Measurements from ENCODE around the gene SKI.

The SKI gene

DNA sequence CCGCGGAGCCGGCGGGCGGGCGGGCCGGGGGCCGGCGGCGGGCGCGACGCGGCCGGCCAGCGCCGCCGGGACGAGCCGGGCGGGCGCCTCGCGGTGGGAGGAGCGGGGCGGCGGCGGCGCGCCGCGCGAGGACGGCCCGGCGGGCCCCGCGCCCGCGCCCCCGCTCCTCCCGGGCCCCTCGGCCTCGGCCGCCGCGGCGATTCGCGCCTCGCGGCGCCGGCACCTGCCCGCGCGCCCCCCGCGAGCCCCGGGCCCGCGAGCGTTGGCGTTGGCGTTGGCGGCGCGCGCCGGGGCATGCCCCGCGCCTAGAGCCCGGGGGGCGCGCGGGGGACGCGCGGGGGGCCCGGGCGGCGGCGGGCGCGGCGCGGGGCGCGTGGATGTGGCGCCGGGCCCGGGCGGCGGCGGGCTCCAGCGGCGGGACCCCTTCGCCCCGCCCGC, at the start of gene SKI:
Gene SKI (plus strand): TSS at position 163 of the 438 bp plus-strand sequence. CDS start 448 bp downstream, outside the sequence.
- peaks cover 38 to 54% of the 10 kb centered on the region in 2 donors for H3K4me1 Mint-ChIP-seq
- H3K27ac Mint-ChIP-seq, result peak within 1 kb of the TSS; percentile 85
- ATAC-seq (replicated peaks) (peak in 1 of 2 donors; percentile 4), DNase-seq (no peak)
- peaks cover 4 to 25% of the 10 kb centered on the region in 2 donors for H3K36me3 Mint-ChIP-seq
- H3K9me3 Mint-ChIP-seq, result no peaks in the 10 kb centered on the region
- H3K27me3 Mint-ChIP-seq, result no peaks in the 10 kb centered on the region
- peak within 1 kb of the TSS; percentile 92 to 94 for H3K4me3 Mint-ChIP-seq

DNA sequence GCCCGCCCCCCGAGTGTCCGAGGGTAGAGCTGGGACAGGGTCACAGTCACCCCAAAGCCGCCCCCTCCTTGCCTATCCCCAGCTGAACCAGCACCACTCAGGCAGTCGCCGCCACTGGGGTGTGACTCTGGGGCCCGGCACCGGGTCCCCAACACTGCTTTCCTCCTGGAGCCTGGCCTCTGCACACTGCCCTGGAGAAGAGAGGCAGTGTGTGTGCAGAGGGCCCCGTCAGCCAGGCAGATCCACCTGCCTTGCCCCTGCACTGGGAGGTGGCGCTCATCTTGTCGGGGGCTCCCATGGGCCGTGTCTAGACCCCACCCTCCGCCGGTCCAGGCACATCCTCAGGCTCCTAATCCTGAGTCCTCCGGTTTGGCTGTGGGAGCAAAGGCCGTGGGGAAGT, 49.2 kb upstream of the SKI start:
- Mint-ChIP-seq H3K4me3 (no peak overlapping the region), H3K9me3 (no peaks in the 10 kb centered on the region), H3K36me3 (peaks cover 25 to 50% of the 10 kb centered on the region in 2 donors), H3K27me3 (no peaks in the 10 kb centered on the region), H3K27ac (no peak overlapping the region), H3K4me1 (peaks cover 2 to 8% of the 10 kb centered on the region in 2 donors)
- no peak for ATAC-seq (replicated peaks)
- DNase-seq, result no peak

DNA sequence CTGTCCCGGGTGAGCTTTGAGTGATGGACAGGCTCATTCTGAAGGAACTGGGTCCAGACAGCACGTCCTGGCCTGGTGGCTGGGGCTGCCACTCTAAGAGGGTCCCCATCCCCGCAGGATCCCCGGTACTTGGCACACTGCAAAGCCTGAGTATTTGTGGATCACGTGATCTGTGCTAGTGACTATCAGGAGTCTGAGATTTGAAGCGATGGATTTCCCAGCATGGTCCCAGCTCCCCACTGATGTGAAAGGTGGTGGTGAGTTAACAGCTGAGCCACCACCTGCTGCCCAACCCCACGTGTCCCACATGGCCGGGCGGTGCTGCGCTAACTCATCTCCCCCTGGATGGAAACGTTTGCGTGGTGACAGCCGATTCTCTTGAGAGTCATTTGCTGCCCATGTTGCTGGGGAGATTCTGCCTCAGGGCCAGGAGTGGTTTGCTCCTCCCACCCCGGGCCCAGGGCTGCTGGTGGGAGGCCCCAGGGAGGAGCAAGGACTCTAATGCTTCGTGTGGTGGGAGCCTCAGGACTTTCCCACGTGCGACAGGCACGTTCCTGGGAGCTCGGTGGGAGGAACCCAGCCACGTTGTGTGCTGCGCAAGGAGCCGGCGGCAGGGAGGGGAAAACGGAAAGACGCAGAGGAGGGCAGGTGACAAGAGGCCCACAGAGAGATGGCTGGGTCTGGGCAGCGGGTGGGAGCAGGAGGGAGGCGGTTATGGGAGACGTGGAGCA, 48.7 kb upstream of the SKI start:
- no peak overlapping the region for H3K27ac Mint-ChIP-seq
- H3K4me1 Mint-ChIP-seq, result peaks cover 2% of the 10 kb centered on the region in 2 donors
- no peaks in the 10 kb centered on the region for H3K9me3 Mint-ChIP-seq
- H3K4me3 Mint-ChIP-seq, result no peak overlapping the region
- no peaks in the 10 kb centered on the region for H3K27me3 Mint-ChIP-seq
- ATAC-seq (replicated peaks) (no peak), DNase-seq (no peak)
- peaks cover 25 to 50% of the 10 kb centered on the region in 2 donors for H3K36me3 Mint-ChIP-seq

DNA sequence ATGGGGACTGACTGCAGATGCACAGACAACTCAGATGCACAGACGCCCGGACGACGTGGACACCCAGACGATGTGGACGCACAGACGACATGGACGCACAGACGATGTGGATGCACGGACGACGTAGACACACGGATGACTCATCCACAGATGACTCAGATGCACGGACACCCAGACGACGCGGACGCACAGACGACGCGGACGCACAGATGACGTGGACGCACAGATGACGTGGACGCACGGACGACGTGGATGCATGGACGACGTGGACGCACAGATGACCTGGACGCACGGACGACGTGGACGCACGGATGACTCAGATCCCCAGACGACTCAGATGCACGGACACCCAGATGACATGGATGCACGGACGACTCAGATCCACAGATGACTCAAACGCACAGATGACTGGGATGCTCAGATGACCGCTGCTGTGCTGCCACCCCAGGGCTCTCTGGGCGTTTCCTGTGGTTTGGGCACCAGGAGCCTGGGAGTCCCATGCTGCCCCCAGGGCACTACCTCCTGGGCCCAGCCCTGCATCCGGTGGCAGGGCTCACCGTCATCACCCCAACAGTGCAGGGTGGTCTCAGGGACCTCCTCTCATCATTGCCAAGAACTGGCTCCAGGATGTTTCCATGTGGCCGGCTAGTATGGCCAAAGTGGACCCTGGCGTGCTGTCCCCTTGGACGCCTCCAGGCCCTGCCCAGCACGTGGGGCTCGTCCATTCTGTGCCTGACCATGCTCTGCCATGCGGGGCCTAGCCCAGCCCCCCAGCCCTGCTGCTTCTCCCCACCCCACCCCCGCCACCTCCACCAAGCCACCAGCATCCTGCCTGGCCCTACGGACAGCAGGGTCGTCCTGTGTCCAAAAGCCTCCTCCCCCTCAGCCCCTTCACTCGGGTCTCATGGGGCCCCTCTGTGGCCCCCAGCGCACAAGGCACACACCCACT, 47.5 kb upstream of the SKI start:
- Mint-ChIP-seq H3K4me1 (peaks cover 0 to 2% of the 10 kb centered on the region in 2 donors), H3K4me3 (no peak overlapping the region), H3K9me3 (no peaks in the 10 kb centered on the region), H3K27ac (no peak overlapping the region), H3K36me3 (peaks cover 28 to 50% of the 10 kb centered on the region in 2 donors), H3K27me3 (no peaks in the 10 kb centered on the region)
- DNase-seq (no peak), ATAC-seq (replicated peaks) (no peak)

DNA sequence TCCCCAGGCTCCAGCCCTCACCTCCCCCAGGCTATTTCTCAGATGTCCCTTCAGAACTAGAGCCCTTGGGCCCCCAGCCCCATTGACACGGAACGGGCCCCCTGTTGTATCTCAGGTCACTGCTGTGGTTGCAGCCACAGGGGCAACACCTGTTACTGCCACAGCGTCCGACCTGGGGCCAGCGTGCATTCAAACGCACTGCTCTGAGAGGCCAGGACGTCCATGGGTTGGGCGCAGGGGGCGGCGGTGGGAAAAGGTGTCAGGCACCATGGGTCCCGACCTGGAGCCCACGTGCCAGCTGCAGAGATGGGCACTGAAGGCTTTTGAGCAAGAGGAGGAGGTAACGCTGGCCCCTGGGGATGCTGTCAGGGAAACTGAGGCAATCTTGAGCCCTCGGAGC, 46.8 kb upstream of the SKI start:
- no peaks in the 10 kb centered on the region for H3K27me3 Mint-ChIP-seq
- no peak overlapping the region for H3K4me3 Mint-ChIP-seq
- DNase-seq (no peak), ATAC-seq (replicated peaks) (no peak)
- peaks cover 24 to 46% of the 10 kb centered on the region in 2 donors for H3K36me3 Mint-ChIP-seq
- no peaks in the 10 kb centered on the region for H3K9me3 Mint-ChIP-seq
- H3K27ac Mint-ChIP-seq, result no peak overlapping the region
- peaks cover 0 to 2% of the 10 kb centered on the region in 2 donors for H3K4me1 Mint-ChIP-seq

DNA sequence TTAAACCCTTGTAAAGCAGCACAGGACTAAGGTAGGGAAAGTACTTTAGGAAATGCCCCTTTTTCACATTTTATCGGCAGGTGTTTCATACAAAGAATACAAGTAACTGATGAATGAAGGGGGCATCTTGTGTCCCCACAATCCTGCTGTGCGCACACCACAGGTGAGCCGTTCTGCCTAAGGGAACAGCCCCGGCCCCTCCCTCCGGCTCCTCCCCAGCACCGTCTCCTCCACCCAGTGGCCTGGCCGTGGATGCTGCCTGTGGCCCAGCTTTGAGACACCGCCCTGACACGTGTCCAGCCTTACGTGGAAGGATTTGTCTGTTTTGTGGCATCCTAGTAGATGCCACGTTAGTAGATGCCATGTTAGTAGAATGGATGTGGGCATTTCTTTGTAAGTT, 46.4 kb upstream of the SKI start:
- Mint-ChIP-seq H3K27me3 (no peaks in the 10 kb centered on the region), H3K36me3 (peaks cover 24 to 44% of the 10 kb centered on the region in 2 donors), H3K4me3 (no peak overlapping the region), H3K27ac (no peak overlapping the region), H3K4me1 (peaks cover 0 to 2% of the 10 kb centered on the region in 2 donors), H3K9me3 (no peaks in the 10 kb centered on the region)
- ATAC-seq (replicated peaks), result no peak
- no peak for DNase-seq

DNA sequence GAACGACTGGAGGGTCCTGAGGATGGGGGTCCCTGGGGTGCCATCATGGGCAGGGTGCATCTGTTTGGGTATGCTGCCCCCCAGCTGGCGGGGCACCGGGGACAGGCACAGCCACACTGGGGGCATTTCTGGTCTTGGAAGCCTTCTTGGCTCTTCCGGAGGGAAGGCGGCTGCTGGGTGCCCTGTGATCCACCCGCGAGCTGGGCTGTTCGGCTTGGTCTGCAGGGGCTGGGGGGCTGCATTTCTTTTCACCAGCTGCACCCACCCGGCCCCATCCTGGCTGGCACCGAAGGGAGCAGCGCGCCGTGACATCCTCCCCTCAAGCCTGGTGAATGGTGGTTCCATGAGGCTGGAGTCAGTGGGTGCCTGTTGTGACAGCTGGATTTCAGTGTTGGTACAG, 45.7 kb upstream of the SKI start:
- H3K27me3 Mint-ChIP-seq, result no peaks in the 10 kb centered on the region
- peaks cover 21 to 40% of the 10 kb centered on the region in 2 donors for H3K36me3 Mint-ChIP-seq
- ATAC-seq (replicated peaks) (no peak), DNase-seq (no peak)
- H3K27ac Mint-ChIP-seq, result no peak overlapping the region
- peaks cover 0 to 2% of the 10 kb centered on the region in 2 donors for H3K4me1 Mint-ChIP-seq
- H3K9me3 Mint-ChIP-seq, result no peaks in the 10 kb centered on the region
- H3K4me3 Mint-ChIP-seq, result no peak overlapping the region

DNA sequence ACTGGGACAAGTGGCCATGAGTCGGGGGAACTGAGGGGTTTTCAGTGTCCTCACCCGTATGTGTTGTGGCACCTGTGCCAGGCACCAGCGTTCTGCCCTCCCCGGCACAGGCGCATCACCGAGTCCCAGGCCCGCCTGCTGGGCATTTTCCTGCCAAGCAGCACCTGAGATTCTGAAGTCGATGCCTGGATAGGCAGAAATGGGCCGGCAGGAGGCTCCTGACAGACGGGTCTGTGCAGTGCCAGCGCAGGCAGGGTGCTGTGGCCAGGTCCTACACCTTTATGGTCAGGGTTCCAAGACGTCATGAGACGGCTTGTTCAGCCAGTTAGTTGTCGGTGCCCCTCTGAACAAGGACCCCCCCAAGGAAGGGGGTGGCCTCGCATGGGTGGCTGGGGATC, 44.2 kb upstream of the SKI start:
- H3K4me3 Mint-ChIP-seq, result no peak overlapping the region
- H3K36me3 Mint-ChIP-seq, result peaks cover 16 to 37% of the 10 kb centered on the region in 2 donors
- ATAC-seq (replicated peaks) (no peak), DNase-seq (no peak)
- H3K9me3 Mint-ChIP-seq, result no peaks in the 10 kb centered on the region
- peaks cover 0 to 2% of the 10 kb centered on the region in 2 donors for H3K4me1 Mint-ChIP-seq
- H3K27ac Mint-ChIP-seq, result no peak overlapping the region
- no peaks in the 10 kb centered on the region for H3K27me3 Mint-ChIP-seq

DNA sequence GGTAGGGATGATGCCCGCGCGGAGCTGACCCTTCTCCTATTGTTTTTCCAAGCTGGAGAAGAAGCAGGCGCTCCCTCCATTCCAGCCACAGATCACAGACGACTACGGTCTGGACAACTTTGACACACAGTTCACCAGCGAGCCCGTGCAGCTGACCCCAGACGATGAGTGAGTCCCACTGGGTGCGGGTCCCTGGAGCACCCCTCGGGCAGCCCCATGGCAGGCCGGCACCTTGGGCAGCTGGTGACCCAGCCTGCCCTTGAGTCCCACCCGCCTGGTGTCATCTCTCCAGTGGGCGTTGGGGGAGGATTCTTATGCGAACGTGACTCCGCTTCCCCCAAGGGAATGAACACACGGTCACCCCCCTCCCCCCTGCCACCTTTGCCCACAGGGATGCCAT, 43.6 kb upstream of the SKI start:
- H3K27ac Mint-ChIP-seq, result no peak overlapping the region
- no peaks in the 10 kb centered on the region for H3K27me3 Mint-ChIP-seq
- H3K9me3 Mint-ChIP-seq, result no peaks in the 10 kb centered on the region
- DNase-seq (no peak), ATAC-seq (replicated peaks) (no peak)
- peaks cover 5 to 6% of the 10 kb centered on the region in 2 donors for H3K4me1 Mint-ChIP-seq
- H3K4me3 Mint-ChIP-seq, result no peak overlapping the region
- H3K36me3 Mint-ChIP-seq, result peaks cover 18 to 38% of the 10 kb centered on the region in 2 donors

DNA sequence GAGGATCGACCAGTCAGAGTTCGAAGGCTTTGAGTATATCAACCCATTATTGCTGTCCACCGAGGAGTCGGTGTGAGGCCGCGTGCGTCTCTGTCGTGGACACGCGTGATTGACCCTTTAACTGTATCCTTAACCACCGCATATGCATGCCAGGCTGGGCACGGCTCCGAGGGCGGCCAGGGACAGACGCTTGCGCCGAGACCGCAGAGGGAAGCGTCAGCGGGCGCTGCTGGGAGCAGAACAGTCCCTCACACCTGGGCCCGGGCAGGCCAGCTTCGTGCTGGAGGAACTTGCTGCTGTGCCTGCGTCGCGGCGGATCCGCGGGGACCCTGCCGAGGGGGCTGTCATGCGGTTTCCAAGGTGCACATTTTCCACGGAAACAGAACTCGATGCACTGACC, 43.2 kb upstream of the SKI start:
- ATAC-seq (replicated peaks) (no peak), DNase-seq (no peak)
- H3K9me3 Mint-ChIP-seq, result no peaks in the 10 kb centered on the region
- H3K27me3 Mint-ChIP-seq, result no peaks in the 10 kb centered on the region
- H3K4me3 Mint-ChIP-seq, result no peak overlapping the region
- peaks cover 9 to 10% of the 10 kb centered on the region in 2 donors for H3K4me1 Mint-ChIP-seq
- peak overlapping the region; percentile 25 for H3K27ac Mint-ChIP-seq
- H3K36me3 Mint-ChIP-seq, result peaks cover 18 to 34% of the 10 kb centered on the region in 2 donors

DNA sequence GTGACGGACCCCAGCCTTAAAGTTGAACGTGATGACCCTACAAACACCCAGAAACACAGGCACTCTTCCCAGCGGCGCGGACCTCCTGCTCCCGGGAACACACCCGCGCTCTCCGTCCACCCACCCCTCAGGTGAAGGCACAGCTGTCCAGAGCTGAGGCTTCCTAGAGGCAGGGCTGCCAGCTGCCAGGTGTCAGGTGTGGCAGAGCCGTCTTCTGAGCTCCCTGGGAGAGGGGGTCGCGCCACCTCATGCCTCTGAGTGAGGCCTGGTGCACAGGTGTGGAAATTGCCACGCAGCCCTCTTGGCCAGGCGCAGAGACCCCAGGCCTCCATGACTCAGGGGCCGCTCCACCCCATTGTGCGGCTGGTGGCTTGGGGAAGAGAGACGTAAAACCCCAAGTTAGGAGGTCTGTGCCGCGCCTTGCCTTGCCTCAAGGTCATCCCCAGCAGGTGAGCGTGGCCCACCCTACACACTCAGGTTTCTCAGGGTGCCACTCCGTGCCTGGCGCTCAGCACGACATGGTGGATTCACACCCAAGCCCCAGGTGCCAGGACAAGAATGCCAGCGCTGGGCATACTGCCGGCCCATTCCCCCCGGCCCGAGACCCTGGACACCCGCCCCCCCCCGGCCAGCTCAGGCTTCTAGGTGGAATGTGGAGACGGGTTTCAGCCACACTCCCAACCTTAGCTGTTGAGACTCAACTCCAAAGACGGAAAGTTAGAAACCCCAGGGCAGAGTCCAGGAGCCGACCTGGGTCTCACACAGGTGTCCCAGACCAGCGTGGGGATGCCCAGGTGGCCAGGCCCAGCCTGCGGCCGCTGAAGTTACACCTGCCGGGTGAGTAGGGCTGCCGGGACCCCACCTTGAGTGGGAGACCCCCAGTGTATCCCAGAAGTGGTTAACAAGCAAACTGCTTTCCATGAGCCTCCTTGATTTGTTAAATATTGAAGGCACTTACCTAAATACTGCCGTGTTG, 42.0 kb upstream of the SKI start:
- H3K36me3 Mint-ChIP-seq, result peaks cover 23 to 31% of the 10 kb centered on the region in 2 donors
- no peaks in the 10 kb centered on the region for H3K9me3 Mint-ChIP-seq
- H3K4me3 Mint-ChIP-seq, result no peak overlapping the region
- no peaks in the 10 kb centered on the region for H3K27me3 Mint-ChIP-seq
- ATAC-seq (replicated peaks), result no peak
- DNase-seq, result no peak
- H3K4me1 Mint-ChIP-seq, result peaks cover 15 to 17% of the 10 kb centered on the region in 2 donors
- peak overlapping the region; percentile 47 for H3K27ac Mint-ChIP-seq

DNA sequence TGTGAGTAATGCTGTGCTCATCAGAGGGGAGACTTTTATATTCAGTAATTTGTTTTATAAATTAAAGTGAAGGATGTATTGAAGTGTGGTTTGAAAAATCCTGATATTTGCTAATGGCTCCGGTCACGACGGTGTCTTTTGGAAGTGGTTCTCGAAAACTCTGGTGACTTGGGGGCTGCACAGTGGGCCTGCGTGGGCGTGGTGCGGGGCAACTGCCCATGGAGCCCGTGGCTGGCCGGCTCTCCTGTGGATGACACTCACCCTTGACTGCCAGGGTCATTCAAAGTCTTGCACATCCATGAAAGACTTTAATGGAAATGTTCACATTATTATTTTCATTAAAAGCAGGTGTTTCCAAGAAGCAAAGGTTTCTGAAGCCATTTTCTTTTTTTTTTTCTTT, 41.2 kb upstream of the SKI start:
- Mint-ChIP-seq H3K27ac (no peak overlapping the region), H3K4me1 (peaks cover 19 to 23% of the 10 kb centered on the region in 2 donors), H3K9me3 (no peaks in the 10 kb centered on the region), H3K4me3 (no peak overlapping the region), H3K36me3 (peaks cover 26 to 36% of the 10 kb centered on the region in 2 donors), H3K27me3 (no peaks in the 10 kb centered on the region)
- ATAC-seq (replicated peaks), result no peak
- DNase-seq, result no peak

DNA sequence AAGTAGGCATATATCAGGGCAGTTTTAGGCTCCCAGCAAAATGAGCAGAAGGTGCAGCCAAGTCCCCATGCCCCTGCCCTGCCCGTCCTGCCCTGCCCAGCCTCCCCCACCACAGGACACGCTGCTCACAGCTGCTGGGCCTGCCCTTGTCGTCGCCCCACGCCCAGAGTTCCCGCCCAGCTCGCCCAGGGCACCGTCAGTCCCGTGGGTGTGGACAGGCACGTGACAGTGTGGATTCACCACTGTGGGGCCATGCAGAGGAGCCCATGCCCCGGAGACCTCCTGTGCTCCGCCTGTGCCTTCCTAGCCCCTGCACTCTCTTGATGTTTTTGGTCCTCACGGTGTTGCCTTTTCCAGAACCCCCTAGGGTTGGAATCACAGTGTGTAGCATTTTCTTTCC, 40.5 kb upstream of the SKI start:
- H3K27me3 Mint-ChIP-seq, result no peaks in the 10 kb centered on the region
- H3K4me1 Mint-ChIP-seq, result peaks cover 19 to 25% of the 10 kb centered on the region in 2 donors
- H3K9me3 Mint-ChIP-seq, result no peaks in the 10 kb centered on the region
- H3K4me3 Mint-ChIP-seq, result no peak overlapping the region
- H3K36me3 Mint-ChIP-seq, result peaks cover 26 to 33% of the 10 kb centered on the region in 2 donors
- DNase-seq, result no peak
- ATAC-seq (replicated peaks), result no peak
- H3K27ac Mint-ChIP-seq, result no peak overlapping the region

DNA sequence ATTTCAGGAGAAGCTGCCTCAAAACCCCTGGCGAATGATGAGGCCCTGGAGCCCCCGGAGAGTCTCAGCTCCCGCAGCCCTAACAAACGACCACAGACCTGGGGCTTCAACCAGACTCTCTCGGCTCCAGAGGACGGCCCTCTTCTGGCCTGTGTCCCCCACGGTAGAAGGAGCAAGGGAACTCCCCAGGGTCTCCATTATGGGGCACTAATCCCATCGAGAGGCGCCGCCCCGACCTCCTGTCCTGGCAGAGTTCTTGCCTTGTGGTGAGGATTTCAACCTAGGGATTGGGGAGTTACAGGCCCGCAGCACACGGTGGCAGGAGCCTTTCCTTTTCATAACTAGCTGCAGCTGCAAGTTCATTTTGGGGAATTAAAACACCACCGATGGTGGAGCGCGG, 39.8 kb upstream of the SKI start:
- Mint-ChIP-seq H3K4me1 (peaks cover 17 to 32% of the 10 kb centered on the region in 2 donors), H3K4me3 (no peak overlapping the region), H3K27ac (no peak overlapping the region), H3K27me3 (no peaks in the 10 kb centered on the region), H3K36me3 (peaks cover 18 to 28% of the 10 kb centered on the region in 2 donors), H3K9me3 (no peaks in the 10 kb centered on the region)
- no peak for ATAC-seq (replicated peaks)
- DNase-seq, result no peak
